Pancreas (tissue), 10 donors: ENCODE data around the gene NFYC. TPM values are rescaled to one million over a fixed set of nuclear protein-coding genes. Genes with fewer than 3 reads are reported as not detected.
A peak's percentile ranks its signal among the peaks of the same experiment; 100 is the strongest.

ENCODE experiments used
- ATAC-seq, 4 donors: fragments of 200-7000 bp; cut with Tn5 transposase; one replicate each; pipeline versions ENCODE4 v1.8.0 to v1.9.1; 2020; ENCODE audit warnings: mild to moderate bottlenecking in 4 of 4, moderate library complexity in 4 of 4
- DNase-seq, 6 donors: peaks; one replicate each; pipeline ENCODE4 v3.0.0-alpha.2; 2020
- FAIRE-seq: peaks from 2 replicates; lab custom pipeline; 2012; peaks lifted over from hg19 to GRCh38; lab: Jason Lieb, UNC
- H3K27ac ChIP-seq, 4 donors: fragments of 200-600 bp; sonication (generic); 1 replicate in 3 of 4; 2 replicates in 1 of 4; pipeline versions ENCODE4 v1.5.0 to v1.8.0; 2020
- H3K27me3 ChIP-seq, 4 donors: fragments of 200-600 bp; one replicate each; pipeline ENCODE4 v1.8.0; 2021
- H3K36me3 ChIP-seq, 3 donors: fragments of 200-600 bp; sonication (generic) in 1 of 3; one replicate each; pipeline versions ENCODE4 v1.5.0 to v1.8.0; 2020 to 2021
- H3K4me1 ChIP-seq, 3 donors: fragments of 200-600 bp; one replicate each; pipeline ENCODE4 v1.8.0; 2021
- H3K4me3 ChIP-seq, 4 donors: fragments of 200-600 bp; sonication (generic) in 2 of 4; one replicate each; pipeline versions ENCODE4 v1.5.0 to v1.8.0; 2020 to 2021
- H3K9me3 ChIP-seq, 4 donors: fragments of 200-600 bp; one replicate each; pipeline ENCODE4 v1.8.0; 2021
- CTCF ChIP-seq, 4 donors: fragments of 200-600 bp; sonication (generic) in 3 of 4; IDR thresholded peaks; one replicate each; pipeline versions ENCODE4 v1.5.0 to v1.8.0; 2021; ENCODE audit warnings: antibody characterized with exemption in 4 of 4
- WGBS, 2 donors: extraction: QIAGEN DNeasy Blood & Tissue Kit; methylation state at CpG; one replicate each; pipeline ENCODE4 v1.1.7; 2013; 5-methylcytosine and 5-hydroxymethylcytosine counted together
- intact Hi-C, 3 donors: fragments of 100-400 bp; cut with DNase I; formaldehyde crosslinking; loops; one replicate each; pipeline versions ENCODE4 v1.11.1 to v1.14.2; 2022
- polyA plus RNA-seq, 2 donors: library from polyadenylated mRNA; stranded (reverse); fragments of 200-250 nt; gene quantifications; one replicate each; pipeline ENCODE4 v1.2.3, GENCODE V29; 2013
- total RNA-seq, 6 donors: library from RNA; stranded (reverse); fragmentation: NEBNext Ultra II Directional in 4 of 6; extraction: Animal tissue kit (Norgen Biotek cat#: 25700) in 4 of 6; gene quantifications; one replicate each; pipeline versions ENCODE4 v1.2.1 to v1.2.4, GENCODE V29; 2021 to 2023
- donor health status: healthy with polysubstance abuse.
- donor health status: DM: no; HTN: no; CAD: no; lungs with moderate emphysema.
- donor health status: DM: no; HTN: no; CAD: no.
- donor health status: control.
- donor health status: control.
- donor health status: Bipolar disorder and iron deficiency.
- donor health status: DM: yes; HTN: yes; CAD: no.
- donor health status: DM: no; HTN: no; CAD: no.
- donor health status: DM: no; HTN: no; CAD: no.
- donor health status: DM: yes; HTN: yes; CAD: no.

NFYC gene
- total and polyA plus RNA-seq, 8 donors, result 21.3 to 39.6 (median 28.2) TPM

- peak overlapping the region; percentile 11 to 70 (median 44) for H3K27ac ChIP-seq
- H3K9me3 ChIP-seq, result no peaks in the 10 kb centered on the region
- H3K4me1 ChIP-seq, result peaks cover 9 to 15% (median 9%) of the 10 kb centered on the region in 3 donors
- no peaks in the 10 kb centered on the region for H3K27me3 ChIP-seq
- no peaks in the 10 kb centered on the region for H3K36me3 ChIP-seq
- ATAC-seq (no peak), DNase-seq (no peak), FAIRE-seq (no peak)
- intact Hi-C loops, result no loop called here
- 56 to 61% methylated on average over 4 of the region's 4 CpGs for WGBS, 2 donors
- TF ChIP-seq CTCF (IDR thresholded peaks at IDR 0.05), result no peak
- peak overlapping the region in 2 of 4 donors; percentile 34 to 43 for H3K4me3 ChIP-seq
Measured at GRCh38 chr1:40802742-40803113, 111.2 kb downstream of the NFYC start.

GRCh38 chr1:40803447-40803846 lies 111.9 kb downstream of the NFYC start:
- peaks cover 9 to 15% (median 9%) of the 10 kb centered on the region in 3 donors for H3K4me1 ChIP-seq
- WGBS, 2 donors, result 90 to 93% methylated on average over 3 of the region's 3 CpGs
- FAIRE-seq (no peak), DNase-seq (no peak), ATAC-seq (no peak)
- intact Hi-C loops, result no loop called here
- no peak overlapping the region for H3K27ac ChIP-seq
- H3K27me3 ChIP-seq, result no peaks in the 10 kb centered on the region
- H3K4me3 ChIP-seq, result no peak overlapping the region
- TF ChIP-seq CTCF (IDR thresholded peaks at IDR 0.05), result no peak
- no peaks in the 10 kb centered on the region for H3K9me3 ChIP-seq
- H3K36me3 ChIP-seq, result no peaks in the 10 kb centered on the region

GRCh38 chr1:40803902-40804301 lies 112.4 kb downstream of the NFYC start:
- Histone ChIP-seq H3K36me3 (no peaks in the 10 kb centered on the region), H3K9me3 (no peaks in the 10 kb centered on the region), H3K27me3 (no peaks in the 10 kb centered on the region), H3K4me3 (no peak overlapping the region), H3K27ac (no peak overlapping the region), H3K4me1 (peaks cover 9 to 15% (median 9%) of the 10 kb centered on the region in 3 donors)
- no peak for TF ChIP-seq CTCF (IDR thresholded peaks at IDR 0.05)
- no peak for DNase-seq
- 58 to 67% methylated on average over 2 of the region's 2 CpGs for WGBS, 2 donors
- intact Hi-C loops, result no loop called here
- no peak for FAIRE-seq
- ATAC-seq, result no peak

GRCh38 chr1:40806240-40806639 lies 114.7 kb downstream of the NFYC start:
- no peak for DNase-seq
- TF ChIP-seq CTCF (IDR thresholded peaks at IDR 0.05), result no peak
- Histone ChIP-seq H3K4me3 (no peak overlapping the region), H3K27me3 (no peaks in the 10 kb centered on the region), H3K36me3 (no peaks in the 10 kb centered on the region), H3K9me3 (no peaks in the 10 kb centered on the region), H3K27ac (no peak overlapping the region), H3K4me1 (peaks cover 6 to 9% (median 8%) of the 10 kb centered on the region in 3 donors)
- no peak for FAIRE-seq
- no peak for ATAC-seq
- intact Hi-C loops, result no loop called here
- 69% methylated on average over 3 of the region's 3 CpGs for WGBS, 2 donors

- no peak for DNase-seq
- no peak for TF ChIP-seq CTCF (IDR thresholded peaks at IDR 0.05)
- intact Hi-C loops, result no loop called here
- Histone ChIP-seq H3K4me1 (peaks cover 0 to 1% (median under 1%) of the 10 kb centered on the region in 3 donors), H3K4me3 (no peak overlapping the region), H3K36me3 (no peaks in the 10 kb centered on the region), H3K27ac (no peak overlapping the region), H3K27me3 (no peaks in the 10 kb centered on the region), H3K9me3 (no peaks in the 10 kb centered on the region)
- no peak for ATAC-seq
- FAIRE-seq, result no peak
- WGBS, 2 donors, result 84 to 86% methylated on average over 20 of the region's 20 CpGs
Measured at GRCh38 chr1:40806731-40807695, 115.5 kb downstream of the NFYC start.
